ENCODE results near the gene IGSF21.

- TF ChIP-seq POLR2A (IDR thresholded peaks at IDR 0.05; ENCODE audit: low read length) (no peak), GATA1 (IDR thresholded peaks at IDR 0.05; ENCODE audit: low read depth, low read length) (no peak)
Observed at GRCh38 chr1:18419113-18419844, 311.7 kb downstream of the IGSF21 start.
